CD4-positive, alpha-beta T cell treated with Interferon alpha-2 for 1 hour (primary cell): ENCODE measurements around the gene SMIM28.
"Not testable (repeated sequence)": the region's sequence is repeated elsewhere in the genome, so short reads cannot be mapped to it uniquely, and the experiment has no call there.

ENCODE experiments used
- DNase-seq, 2 donors: peaks; one replicate each; pipeline ENCODE4 v3.0.0-alpha.2; 2020 to 2022

Gene SMIM28

GRCh38 chr6:138410048-138410735 is 32.5 kb downstream of the SMIM28 start:
- DNase-seq: peak in 1 of 2 donors; percentile 22

- DNase-seq: no peak
Observed at GRCh38 chr6:138410972-138411880, 33.5 kb downstream of the SMIM28 start.

GRCh38 chr6:138415125-138415524 is 37.4 kb downstream of the SMIM28 start:
- no peak for DNase-seq

- DNase-seq: no peak
Observed at GRCh38 chr6:138416206-138416605, 38.5 kb downstream of the SMIM28 start.

- DNase-seq: no peak
Observed at GRCh38 chr6:138417493-138418117, 39.9 kb downstream of the SMIM28 start.

GRCh38 chr6:138418118-138418742 is 40.5 kb downstream of the SMIM28 start:
- DNase-seq: no peak

GRCh38 chr6:138419766-138420165 is 42.1 kb downstream of the SMIM28 start:
- no peak for DNase-seq

- no peak for DNase-seq
Observed at GRCh38 chr6:138420356-138420755, 42.7 kb downstream of the SMIM28 start.

- DNase-seq: no peak
Observed at GRCh38 chr6:138421089-138421488, 43.4 kb downstream of the SMIM28 start.

GRCh38 chr6:138421608-138422007 is 43.9 kb downstream of the SMIM28 start:
- no peak for DNase-seq

GRCh38 chr6:138422861-138423260 is 45.2 kb downstream of the SMIM28 start:
- DNase-seq: no peak

- no peak for DNase-seq
Observed at GRCh38 chr6:138424004-138424904, 46.5 kb downstream of the SMIM28 start.

- not testable (repeated sequence) for DNase-seq
Observed at GRCh38 chr6:138425256-138425655, 47.6 kb downstream of the SMIM28 start.

GRCh38 chr6:138426500-138427123 is 48.9 kb downstream of the SMIM28 start:
- DNase-seq: no peak

- no peak for DNase-seq
Observed at GRCh38 chr6:138427701-138428100, 50.0 kb downstream of the SMIM28 start.

- peak in 1 of 2 donors; percentile 70 for DNase-seq
Observed at GRCh38 chr6:138428944-138429598, 51.4 kb downstream of the SMIM28 start.

- DNase-seq: no peak
Observed at GRCh38 chr6:138429761-138430160, 52.1 kb downstream of the SMIM28 start.

- no peak for DNase-seq
Observed at GRCh38 chr6:138430361-138431145, 52.8 kb downstream of the SMIM28 start.

- peak in 1 of 2 donors; percentile 43 for DNase-seq
Observed at GRCh38 chr6:138431256-138432062, 53.8 kb downstream of the SMIM28 start.
